SK-N-MC (cell line): ENCODE data around the gene MAP3K3.
A peak's percentile ranks its signal among the peaks of the same experiment; 100 is the strongest.

Source experiments
- DNase-seq: peaks from one replicate; pipeline ENCODE4 v3.0.0-alpha.2; 2011; ENCODE audit warnings: low read depth, low spot score
- H3K27ac ChIP-seq: fragments of 200-600 bp; sonication (generic); 2 replicates; pipeline ENCODE4 v1.5.1; 2016; ENCODE audit warnings: mixed run types
- H3K36me3 ChIP-seq: fragments of 200-600 bp; sonication (generic); 2 replicates; pipeline ENCODE4 v1.6.1; 2017; ENCODE audit warnings: antibody characterized with exemption, low read length, mixed read lengths; ENCODE audit not compliant: insufficient read depth
- H3K4me3 ChIP-seq: fragments of 200-600 bp; sonication (generic); 2 replicates; pipeline ENCODE4 v1.5.1; 2016
- H3K9ac ChIP-seq: fragments of 200-600 bp; sonication (generic); 2 replicates; pipeline ENCODE4 v1.8.0; 2017; ENCODE audit warnings: mixed run types, mixed read lengths; ENCODE audit not compliant: insufficient read length
- H3K9me3 ChIP-seq: fragments of 200-600 bp; sonication (generic); 2 replicates; pipeline ENCODE4 v1.6.1; 2017; ENCODE audit warnings: low read depth, mild to moderate bottlenecking, antibody characterized with exemption, low read length, moderate library complexity, mixed read lengths
- EZH2 ChIP-seq: fragments of 200-600 bp; sonication (generic); IDR thresholded peaks from one replicate; pipeline ENCODE4 v1.6.1; 2017; ENCODE audit warnings: antibody characterized with exemption
- FOXP2 ChIP-seq: optimal IDR thresholded peaks from 2 replicates; pipeline ENCODE3; 2011; ENCODE audit warnings: mild to moderate bottlenecking, moderate library complexity; ENCODE audit not compliant: insufficient read depth; ENCODE audit errors: extremely low read length, control extremely low read depth
- POLR2AphosphoS5 ChIP-seq: IDR thresholded peaks from 2 replicates; pipeline ENCODE4 v1.6.1; 2012; ENCODE audit warnings: mild to moderate bottlenecking, low read depth, low read length, borderline replicate concordance

Gene MAP3K3

DNA sequence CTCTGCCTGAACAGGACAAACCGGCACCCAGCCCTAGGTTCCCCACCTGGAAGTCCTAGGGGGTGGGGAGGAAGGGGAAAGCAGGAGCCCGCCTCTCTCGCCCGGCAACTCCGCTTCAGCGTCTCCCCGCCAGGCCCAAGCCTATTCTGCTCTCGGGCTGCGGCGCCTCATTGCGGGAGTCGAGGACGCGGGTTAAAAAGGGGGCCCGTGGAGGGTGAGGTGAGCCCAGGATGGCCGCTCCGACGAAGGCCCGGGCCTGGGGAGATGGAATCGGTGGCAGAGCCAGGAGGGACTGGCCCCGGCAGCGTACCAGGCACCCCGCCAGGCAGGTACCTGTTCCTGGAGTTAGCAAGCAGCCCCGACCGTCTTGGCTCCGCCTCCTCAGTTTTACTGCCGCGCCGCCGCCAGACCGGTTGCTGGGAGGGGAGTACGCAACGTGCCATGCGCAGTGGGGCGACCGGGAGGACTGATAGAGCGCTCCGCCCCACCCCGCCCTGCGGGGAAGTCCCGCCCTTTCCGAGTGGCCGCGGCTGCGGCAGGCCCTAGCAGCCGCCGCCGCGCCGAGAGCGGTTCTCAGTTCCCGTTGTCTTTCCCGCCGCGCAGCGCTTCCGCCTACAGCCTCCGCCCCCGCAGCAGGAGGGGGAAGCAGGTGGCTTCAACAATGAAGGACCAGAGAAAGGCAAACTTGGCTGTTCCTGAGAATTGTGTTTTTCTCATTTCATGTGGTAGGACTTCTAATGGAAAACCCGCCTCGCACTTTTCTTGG is 119.4 kb downstream of the MAP3K3 start, which contains the start of gene STRADA:
Gene STRADA, minus strand, starts transcription at position 392 of the 766 bp plus-strand sequence. CDS start 13,430 bp downstream, outside the sequence.
- H3K4me3 ChIP-seq: peak within 1 kb of the TSS; percentile 94
- H3K36me3 ChIP-seq: peaks cover 12% of the 10 kb centered on the region
- TF ChIP-seq FOXP2 (peak; percentile 18), EZH2 (no peak), POLR2AphosphoS5 (peak; percentile 93)
- no peaks in the 10 kb centered on the region for H3K9me3 ChIP-seq
- peak within 1 kb of the TSS; percentile 96 for H3K9ac ChIP-seq
- peak; percentile 81 for DNase-seq
- H3K27ac ChIP-seq: peak within 1 kb of the TSS; percentile 92
